Loucy (cell line): ENCODE data around the gene CACNA2D4.

Source experiments
- H2AFZ ChIP-seq: fragments of 200-600 bp; sonication (generic); 2 replicates; pipeline ENCODE4 v1.6.0; 2016; ENCODE audit warnings: antibody characterized with exemption, mild to moderate bottlenecking, low read length, moderate library complexity
- H3F3A ChIP-seq: fragments of 200-600 bp; 2 replicates; pipeline ENCODE4 v1.6.0; 2016; ENCODE audit warnings: antibody characterized with exemption, low read depth, mild to moderate bottlenecking
- H3K27me3 ChIP-seq: fragments of 200-600 bp; sonication (generic); 2 replicates; pipeline ENCODE4 v1.6.1; 2014; ENCODE audit warnings: low read length, mild to moderate bottlenecking; ENCODE audit not compliant: insufficient read depth, poor library complexity, severe bottlenecking
- H3K36me3 ChIP-seq: fragments of 200-600 bp; sonication (generic); 2 replicates; pipeline ENCODE4 v1.6.1; 2016; ENCODE audit warnings: low read length; ENCODE audit not compliant: insufficient read depth
- H3K4me1 ChIP-seq: fragments of 200-600 bp; sonication (generic); 2 replicates; pipeline ENCODE4 v1.5.1; 2014; ENCODE audit warnings: low read length, mild to moderate bottlenecking; ENCODE audit not compliant: insufficient read depth, poor library complexity, severe bottlenecking
- H3K4me2 ChIP-seq: fragments of 200-600 bp; sonication (generic); 2 replicates; pipeline ENCODE4 v1.6.0; 2014; ENCODE audit warnings: antibody characterized with exemption, low read length, low read depth, mild to moderate bottlenecking; ENCODE audit not compliant: poor library complexity, severe bottlenecking
- H3K4me3 ChIP-seq: fragments of 200-600 bp; sonication (generic); 2 replicates; pipeline ENCODE4 v1.5.1; 2014; ENCODE audit warnings: low read length, mild to moderate bottlenecking, mixed read lengths; ENCODE audit not compliant: poor library complexity, severe bottlenecking
- H3K79me2 ChIP-seq: fragments of 200-600 bp; sonication (generic); 2 replicates; pipeline ENCODE4 v1.6.1; 2014; ENCODE audit warnings: low read length; ENCODE audit not compliant: insufficient read depth
- H3K9ac ChIP-seq: fragments of 200-600 bp; sonication (generic); 2 replicates; pipeline ENCODE4 v1.6.0; 2014; ENCODE audit warnings: mild to moderate bottlenecking, low read depth, low read length, moderate library complexity; ENCODE audit not compliant: poor library complexity, severe bottlenecking
- H3K9me2 ChIP-seq: fragments of 200-600 bp; sonication (generic); replicated peaks from 2 replicates; pipeline ENCODE4 v1.6.1; 2016; ENCODE audit warnings: low read depth, low read length, mixed read lengths
- H3K9me3 ChIP-seq: fragments of 200-600 bp; sonication (generic); 2 replicates; pipeline ENCODE4 v1.6.1; 2014; ENCODE audit warnings: mild to moderate bottlenecking, antibody characterized with exemption, low read length, low read depth; ENCODE audit not compliant: insufficient read depth
- H4K20me1 ChIP-seq: fragments of 200-600 bp; sonication (generic); 2 replicates; pipeline ENCODE4 v1.6.0; 2014; ENCODE audit warnings: antibody characterized with exemption, low read length, mild to moderate bottlenecking; ENCODE audit not compliant: insufficient read depth, poor library complexity, severe bottlenecking
- CTCF ChIP-seq: fragments of 200-600 bp; sonication (generic); conservative IDR thresholded peaks from 2 replicates; pipeline ENCODE4 v1.5.1; 2014; ENCODE audit warnings: mild to moderate bottlenecking, antibody characterized with exemption, low read length
- EZH2phosphoT487 ChIP-seq: fragments of 200-600 bp; IDR thresholded peaks from 2 replicates; pipeline ENCODE4 v1.6.1; 2018; ENCODE audit warnings: antibody characterized with exemption, mild to moderate bottlenecking, moderate library complexity, borderline replicate concordance

Gene CACNA2D4

GRCh38 chr12:1827826-1828805 is 90.3 kb downstream of the CACNA2D4 start:
- no peaks in the 10 kb centered on the region for H4K20me1 ChIP-seq

GRCh38 chr12:1826867-1827705 is 91.4 kb downstream of the CACNA2D4 start:
- Histone ChIP-seq H3K27me3 (no peaks in the 10 kb centered on the region), H3K9me3 (no peaks in the 10 kb centered on the region), H3K9me2 (no peaks in the 10 kb centered on the region), H3K9ac (no peak overlapping the region), H4K20me1 (no peaks in the 10 kb centered on the region), H3K36me3 (no peaks in the 10 kb centered on the region), H3K4me1 (no peaks in the 10 kb centered on the region), H3K4me2 (no peak overlapping the region), H2AFZ (no peak overlapping the region), H3F3A (no peaks in the 10 kb centered on the region), H3K4me3 (no peak overlapping the region), H3K79me2 (no peaks in the 10 kb centered on the region)
- TF ChIP-seq EZH2phosphoT487: no peak
- no peak for TF ChIP-seq CTCF

More at GRCh38 chr12:1827826-1828805, 90.3 kb downstream of the CACNA2D4 start:
- Histone ChIP-seq H3K9me2 (no peaks in the 10 kb centered on the region), H3K4me2 (no peak overlapping the region), H3K9ac (no peak overlapping the region), H3K36me3 (no peaks in the 10 kb centered on the region), H3K4me3 (no peak overlapping the region), H3K4me1 (no peaks in the 10 kb centered on the region), H2AFZ (no peak overlapping the region), H3K27me3 (no peaks in the 10 kb centered on the region), H3F3A (no peaks in the 10 kb centered on the region), H3K9me3 (no peaks in the 10 kb centered on the region), H3K79me2 (no peaks in the 10 kb centered on the region)
- no peak for TF ChIP-seq EZH2phosphoT487
- no peak for TF ChIP-seq CTCF

- Histone ChIP-seq H3K4me1 (no peaks in the 10 kb centered on the region), H3K9ac (no peak overlapping the region)
- no peak for TF ChIP-seq EZH2phosphoT487
- TF ChIP-seq CTCF: no peak
These were observed 92.1 kb downstream of the CACNA2D4 start for GRCh38 chr12:1826401-1826800.

More at GRCh38 chr12:1826401-1826800, 92.1 kb downstream of the CACNA2D4 start:
- no peaks in the 10 kb centered on the region for H4K20me1 ChIP-seq
- no peaks in the 10 kb centered on the region for H3K79me2 ChIP-seq
- no peak overlapping the region for H3K4me3 ChIP-seq
- H3K9me2 ChIP-seq: no peaks in the 10 kb centered on the region
- H3K4me2 ChIP-seq: no peak overlapping the region
- no peak overlapping the region for H2AFZ ChIP-seq
- no peaks in the 10 kb centered on the region for H3K27me3 ChIP-seq
- H3K36me3 ChIP-seq: no peaks in the 10 kb centered on the region
- no peaks in the 10 kb centered on the region for H3F3A ChIP-seq
- no peaks in the 10 kb centered on the region for H3K9me3 ChIP-seq
